ENCODE data around the gene VAV3.

GRCh38 chr1:107804741-107805140 lies 160.2 kb downstream of the VAV3 start:
- no peak for TF ChIP-seq ZNF274 (IDR thresholded peaks at IDR 0.05; ENCODE audit: borderline replicate concordance, extremely low read depth, low read length)
- no peak for TF ChIP-seq POLR2A (IDR thresholded peaks at IDR 0.05; ENCODE audit: control extremely low read depth in 1 of 2, low read depth in 2 of 2, low read length in 2 of 2)
- TF ChIP-seq CREB1 (IDR thresholded peaks at IDR 0.05): no peak
- TF ChIP-seq POLR2AphosphoS5 (IDR thresholded peaks at IDR 0.05; ENCODE audit: low read depth, low read length): no peak
- TF ChIP-seq CTCF (IDR thresholded peaks at IDR 0.05; ENCODE audit: control extremely low read depth in 1 of 3, insufficient read depth in 1 of 3, low read depth in 1 of 3, low read length in 3 of 3): no peak
- no peak for TF ChIP-seq GTF2F1 (IDR thresholded peaks at IDR 0.05; ENCODE audit: borderline replicate concordance, low read depth, low read length)
- no peak for TF ChIP-seq ASH2L (IDR thresholded peaks at IDR 0.05; ENCODE audit: low read length)
- TF ChIP-seq, protein P1, sequence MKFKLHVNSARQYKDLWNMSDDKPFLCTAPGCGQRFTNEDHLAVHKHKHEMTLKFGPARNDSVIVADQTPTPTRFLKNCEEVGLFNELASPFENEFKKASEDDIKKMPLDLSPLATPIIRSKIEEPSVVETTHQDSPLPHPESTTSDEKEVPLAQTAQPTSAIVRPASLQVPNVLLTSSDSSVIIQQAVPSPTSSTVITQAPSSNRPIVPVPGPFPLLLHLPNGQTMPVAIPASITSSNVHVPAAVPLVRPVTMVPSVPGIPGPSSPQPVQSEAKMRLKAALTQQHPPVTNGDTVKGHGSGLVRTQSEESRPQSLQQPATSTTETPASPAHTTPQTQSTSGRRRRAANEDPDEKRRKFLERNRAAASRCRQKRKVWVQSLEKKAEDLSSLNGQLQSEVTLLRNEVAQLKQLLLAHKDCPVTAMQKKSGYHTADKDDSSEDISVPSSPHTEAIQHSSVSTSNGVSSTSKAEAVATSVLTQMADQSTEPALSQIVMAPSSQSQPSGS (IDR thresholded peaks at IDR 0.05; ENCODE audit: low read length): no peak
- no peak for TF ChIP-seq RFX5 (IDR thresholded peaks at IDR 0.05; ENCODE audit: borderline replicate concordance, low read depth, low read length)
- TF ChIP-seq GABPA (IDR thresholded peaks at IDR 0.05; ENCODE audit: borderline replicate concordance, insufficient read depth, low read length): no peak
- TF ChIP-seq, protein P2, sequence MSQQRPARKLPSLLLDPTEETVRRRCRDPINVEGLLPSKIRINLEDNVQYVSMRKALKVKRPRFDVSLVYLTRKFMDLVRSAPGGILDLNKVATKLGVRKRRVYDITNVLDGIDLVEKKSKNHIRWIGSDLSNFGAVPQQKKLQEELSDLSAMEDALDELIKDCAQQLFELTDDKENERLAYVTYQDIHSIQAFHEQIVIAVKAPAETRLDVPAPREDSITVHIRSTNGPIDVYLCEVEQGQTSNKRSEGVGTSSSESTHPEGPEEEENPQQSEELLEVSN (IDR thresholded peaks at IDR 0.05): no peak
- TF ChIP-seq SP1 (IDR thresholded peaks at IDR 0.05; ENCODE audit: low read depth, low read length): no peak
- TF ChIP-seq CHD2 (IDR thresholded peaks at IDR 0.05; ENCODE audit: low read length): no peak
